Pons (tissue), 1 donor: Measurements from ENCODE around the gene RTL3.

ENCODE experiments used
- DNase-seq: peaks from one replicate; pipeline ENCODE4 v3.0.0-alpha.2; 2016; ENCODE audit warnings: low spot score

Gene RTL3

DNA sequence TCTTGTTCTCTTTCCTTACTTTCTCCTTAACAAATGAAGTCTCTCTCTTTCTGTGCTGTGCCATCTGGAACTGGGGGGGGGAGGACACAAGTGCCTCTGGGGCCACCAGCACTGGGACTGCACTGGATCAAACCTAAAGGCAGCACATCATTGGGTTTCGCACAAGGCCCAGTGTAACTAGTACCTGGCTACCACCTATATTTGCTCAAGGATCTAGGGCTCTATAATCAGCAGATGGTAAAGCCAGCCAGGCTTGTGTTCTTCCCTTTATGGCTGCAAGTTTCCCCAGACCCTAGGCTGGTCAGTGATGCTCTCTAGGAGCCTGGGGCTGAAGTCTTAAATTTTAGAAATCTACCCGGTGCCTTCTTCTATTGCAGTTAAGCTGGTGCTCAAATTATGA, 40.1 kb downstream of the RTL3 start:
- DNase-seq, result no peak

DNA sequence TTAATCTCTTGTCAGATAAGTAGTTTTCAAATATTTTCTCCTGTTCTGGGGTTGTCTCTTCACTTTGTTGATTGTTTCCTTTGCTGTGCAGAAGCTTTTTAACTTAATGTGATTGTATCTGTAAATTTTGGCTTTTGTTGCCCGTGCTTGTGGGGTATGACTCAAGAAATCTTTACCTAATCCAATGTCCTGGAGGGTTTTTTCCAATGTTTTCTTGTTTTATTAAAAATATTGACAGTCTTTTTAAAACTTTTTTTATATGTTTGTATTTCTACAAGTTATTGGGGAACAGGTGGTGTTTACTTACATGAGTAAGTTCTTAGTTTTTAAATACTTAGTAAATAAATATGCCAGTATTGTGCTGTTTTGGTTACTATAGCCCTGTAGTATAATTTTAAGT, 44.9 kb downstream of the RTL3 start:
- no peak for DNase-seq
